T-helper 17 cell (primary cell): ENCODE data around the gene ORAI3. TPM values are rescaled to one million over a fixed set of nuclear protein-coding genes. Genes with fewer than 3 reads are reported as not detected.

ENCODE experiments used
- ATAC-seq: fragments of 150-1000 bp; cut with Tn5 transposase; 2 replicates; pipeline ENCODE4 v1.10.0; 2021; ENCODE audit warnings: mild to moderate bottlenecking, moderate library complexity
- DNase-seq, 3 donors: peaks; one replicate each; pipeline versions ENCODE4 v3.0.0 to v3.0.0-alpha.2; 2020 to 2021
- H3K9me3 ChIP-seq: one replicate; pipeline ENCODE4 v1.7.0; 2013; ENCODE audit warnings: low read length, mild to moderate bottlenecking; ENCODE audit not compliant: control insufficient read depth, poor library complexity, severe bottlenecking
- H3K27ac Mint-ChIP-seq: one replicate; pipeline ENCODE4 v1.8.0; 2022; ENCODE audit warnings: mild to moderate bottlenecking, moderate library complexity, mixed read lengths
- H3K27me3 Mint-ChIP-seq: one replicate; pipeline ENCODE4 v1.8.0; 2022; ENCODE audit warnings: mixed read lengths
- H3K36me3 Mint-ChIP-seq: one replicate; pipeline ENCODE4 v1.8.0; 2022; ENCODE audit warnings: low read depth, mixed read lengths
- H3K4me1 Mint-ChIP-seq: one replicate; pipeline ENCODE4 v1.8.0; 2022; ENCODE audit warnings: mild to moderate bottlenecking, mixed read lengths
- H3K4me3 Mint-ChIP-seq: one replicate; pipeline ENCODE4 v1.8.0; 2022; ENCODE audit warnings: mild to moderate bottlenecking, moderate library complexity, mixed read lengths
- total RNA-seq, 4 donors: library from RNA in 2 of 4; stranded (reverse) in 2 of 4; gene quantifications; one replicate each; pipeline ENCODE4 v1.2.3 and lab custom pipeline; 2022 to 2026

The ORAI3 gene
- total RNA-seq, 2 donors from 2014 or later: 6.4 to 7.5 TPM

DNA sequence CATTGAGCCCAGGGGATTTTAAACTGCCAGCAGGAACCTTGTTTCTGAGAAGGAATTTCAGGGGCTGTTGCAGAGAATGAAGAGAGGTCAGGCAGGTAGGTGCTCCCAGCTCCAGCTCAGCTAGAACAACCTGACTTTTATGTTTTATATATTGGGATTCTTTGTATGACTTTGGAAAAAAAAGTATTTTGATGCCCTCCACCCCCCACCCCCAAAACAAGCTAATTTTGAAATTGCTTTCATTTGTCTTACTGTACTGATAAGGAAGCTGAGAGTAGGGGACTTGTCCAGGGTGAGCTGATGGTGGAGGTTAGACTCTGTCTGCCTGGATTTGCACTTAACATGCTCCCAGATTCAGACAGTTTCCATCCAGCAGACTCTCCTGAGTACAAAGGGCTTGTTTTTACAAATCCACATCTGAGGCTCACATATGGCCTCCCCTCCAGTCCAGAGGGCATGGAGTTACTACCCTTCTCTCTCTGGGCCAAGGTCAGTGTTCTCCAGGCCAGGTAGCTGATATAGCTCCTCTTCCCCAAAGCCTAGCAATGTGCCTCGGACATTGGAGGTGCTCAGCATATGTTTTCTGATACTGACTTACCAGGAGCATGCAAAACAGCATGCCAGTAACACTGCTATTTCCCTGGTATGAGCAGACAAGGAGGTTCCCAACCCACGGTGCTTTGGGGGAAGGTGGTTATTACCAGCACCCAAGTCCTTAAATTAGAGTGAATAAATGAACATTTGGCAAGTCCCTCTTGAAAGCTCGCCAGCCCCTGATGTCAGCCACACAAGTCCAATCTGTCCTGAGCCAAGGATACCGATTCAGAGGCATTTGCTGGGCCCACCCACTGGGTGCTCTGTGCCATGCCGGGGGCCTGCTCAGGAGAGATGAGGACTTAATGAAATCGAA, 50.2 kb downstream of the ORAI3 start:
- no peaks in the 10 kb centered on the region for H3K9me3 ChIP-seq
- no peaks in the 10 kb centered on the region for H3K36me3 Mint-ChIP-seq
- DNase-seq (no peak), ATAC-seq (no peak)
- H3K4me3 Mint-ChIP-seq: no peak overlapping the region
- H3K27ac Mint-ChIP-seq: no peak overlapping the region
- H3K4me1 Mint-ChIP-seq: peaks cover 4% of the 10 kb centered on the region
- H3K27me3 Mint-ChIP-seq: no peaks in the 10 kb centered on the region

GRCh38 chr16:31000671-31001382, 52.0 kb downstream of the ORAI3 start:
- ATAC-seq: no peak
- no peaks in the 10 kb centered on the region for H3K27me3 Mint-ChIP-seq

DNA sequence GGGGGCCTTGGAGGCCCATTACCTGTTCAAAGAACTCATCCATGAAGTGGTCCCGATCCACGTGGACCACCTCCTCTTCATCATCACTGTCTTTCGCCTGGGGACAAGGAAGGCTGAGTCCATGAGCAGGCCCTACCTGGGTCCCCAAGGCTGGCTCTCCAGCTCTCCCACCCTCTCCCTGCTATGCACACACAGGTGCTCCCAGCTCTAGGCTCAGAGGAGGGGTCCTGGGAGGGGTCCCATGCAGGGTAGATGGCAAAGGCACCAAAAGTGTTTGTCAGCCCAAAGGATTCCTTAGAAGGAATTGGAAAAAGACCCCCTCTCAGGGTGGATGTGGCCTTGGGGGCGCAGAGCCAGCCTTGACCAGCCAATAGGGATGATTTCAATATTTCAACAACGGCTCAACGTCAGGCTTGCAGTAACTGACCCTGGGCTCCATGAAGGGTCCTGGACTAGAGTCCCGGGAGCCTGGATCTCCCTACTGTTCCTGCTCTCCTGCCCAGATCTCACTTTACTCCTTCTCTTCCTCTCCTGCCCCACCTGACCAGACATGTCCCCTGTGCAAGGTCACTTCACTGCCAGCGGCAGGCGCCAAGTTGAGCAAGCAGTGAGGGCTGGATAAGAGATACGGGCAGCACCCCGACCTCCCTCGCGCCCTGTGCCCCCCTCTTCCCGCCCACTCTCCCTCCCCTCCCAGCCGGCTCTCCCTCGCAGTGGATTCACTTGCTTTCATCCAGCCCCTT, 52.8 kb downstream of the ORAI3 start:
- Mint-ChIP-seq H3K36me3 (no peaks in the 10 kb centered on the region), H3K27ac (no peak overlapping the region), H3K4me3 (no peak overlapping the region), H3K4me1 (peaks cover 2% of the 10 kb centered on the region), H3K27me3 (no peaks in the 10 kb centered on the region)
- DNase-seq (no peak), ATAC-seq (no peak)
- no peaks in the 10 kb centered on the region for H3K9me3 ChIP-seq

More at GRCh38 chr16:31000671-31001382, 52.0 kb downstream of the ORAI3 start:
- DNase-seq: no peak
- Mint-ChIP-seq H3K36me3 (no peaks in the 10 kb centered on the region), H3K4me1 (peaks cover 4% of the 10 kb centered on the region), H3K4me3 (no peak overlapping the region), H3K27ac (no peak overlapping the region)
- H3K9me3 ChIP-seq: no peaks in the 10 kb centered on the region

GRCh38 chr16:31002250-31002700, 53.4 kb downstream of the ORAI3 start:
- Mint-ChIP-seq H3K27me3 (no peaks in the 10 kb centered on the region), H3K4me1 (peaks cover 2% of the 10 kb centered on the region), H3K27ac (no peak overlapping the region), H3K4me3 (no peak overlapping the region), H3K36me3 (no peaks in the 10 kb centered on the region)
- no peaks in the 10 kb centered on the region for H3K9me3 ChIP-seq
- ATAC-seq (no peak), DNase-seq (no peak)

- Mint-ChIP-seq H3K27me3 (no peaks in the 10 kb centered on the region), H3K4me1 (peaks cover 2% of the 10 kb centered on the region), H3K27ac (peak overlapping the region; percentile 29), H3K36me3 (no peaks in the 10 kb centered on the region), H3K4me3 (no peak overlapping the region)
- ATAC-seq (no peak), DNase-seq (no peak)
- no peaks in the 10 kb centered on the region for H3K9me3 ChIP-seq
Observed at GRCh38 chr16:31002862-31003341, 54.0 kb downstream of the ORAI3 start.

DNA sequence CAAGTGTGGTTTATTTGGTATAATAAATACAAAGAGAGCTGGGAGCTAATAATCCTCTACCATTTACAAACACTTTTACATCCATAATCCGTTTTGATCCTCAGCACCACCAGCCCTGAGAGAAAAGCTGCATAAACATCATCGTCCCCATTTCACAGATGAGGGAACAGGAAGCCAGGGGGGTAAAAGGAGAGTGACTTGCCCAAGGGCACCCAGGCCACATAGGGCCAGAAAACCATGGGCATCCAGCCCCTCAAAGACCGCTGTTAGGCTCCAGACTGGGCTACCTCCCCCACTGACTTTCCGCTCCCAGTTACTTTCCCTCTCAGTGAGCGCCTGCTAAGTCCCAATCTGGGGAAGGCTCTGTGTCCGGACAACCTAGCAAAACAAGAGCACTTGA, 54.9 kb downstream of the ORAI3 start:
- no peaks in the 10 kb centered on the region for H3K9me3 ChIP-seq
- Mint-ChIP-seq H3K27me3 (no peaks in the 10 kb centered on the region), H3K27ac (no peak overlapping the region), H3K4me3 (no peak overlapping the region), H3K4me1 (peaks cover 2% of the 10 kb centered on the region), H3K36me3 (no peaks in the 10 kb centered on the region)
- DNase-seq (no peak), ATAC-seq (no peak)

Other genes starting within 250 kb of the ORAI3 start
- gene SRCAP, start 249.9 kb upstream of the ORAI3 start, total RNA-seq: 10 to 100 TPM; 86.9 to 90.5 TPM
- gene PHKG2, start 200.6 kb upstream of the ORAI3 start, total RNA-seq: 10 to 100 TPM; 31.6 to 38.1 TPM
- gene CFAP119, start 187.0 kb upstream of the ORAI3 start, total RNA-seq: 1 to 10 TPM; 1.1 to 2.0 TPM
- gene RNF40, start 186.7 kb upstream of the ORAI3 start, total RNA-seq: 10 to 100 TPM; 57.8 to 64.5 TPM
- 1 to 10 TPM; 1.4 to 1.5 TPM for gene ZNF629, start 161.9 kb upstream of the ORAI3 start, total RNA-seq
- gene BCL7C, start 55.0 kb upstream of the ORAI3 start, total RNA-seq: 10 to 100 TPM; 22.5 to 22.8 TPM
- under 1 TPM in 1 of 2 donors, not detected in 1; 0.26 TPM for gene CTF1, start 52.5 kb upstream of the ORAI3 start, total RNA-seq
- gene FBXL19, start 25.5 kb upstream of the ORAI3 start, total RNA-seq: 10 to 100 TPM; 12.6 to 13.2 TPM
- 10 to 100 TPM; 31.3 to 45.5 TPM for gene SETD1A, start 8.7 kb downstream of the ORAI3 start, total RNA-seq
- gene HSD3B7, start 36.1 kb downstream of the ORAI3 start, total RNA-seq: under 1 TPM; 0.21 to 0.60 TPM
- gene STX1B, start 61.6 kb downstream of the ORAI3 start, total RNA-seq: under 1 TPM; 0.27 to 0.47 TPM
- 10 to 100 TPM; 72.0 to 72.1 TPM for gene STX4, start 84.5 kb downstream of the ORAI3 start, total RNA-seq
- gene ZNF668, start 125.2 kb downstream of the ORAI3 start, total RNA-seq: 10 to 100 TPM in 1 of 2 donors, 1 to 10 TPM in 1; 9.6 to 12.1 TPM
- 10 to 100 TPM; 17.0 to 21.7 TPM for gene ZNF646, start 125.4 kb downstream of the ORAI3 start, total RNA-seq
- gene PRSS53, start 139.9 kb downstream of the ORAI3 start, total RNA-seq: 1 to 10 TPM; 3.2 to 4.4 TPM
- 10 to 100 TPM; 30.6 to 31.7 TPM for gene VKORC1, start 145.7 kb downstream of the ORAI3 start, total RNA-seq
- gene BCKDK, start 159.3 kb downstream of the ORAI3 start, total RNA-seq: 1 to 10 TPM; 8.5 to 9.9 TPM
- gene KAT8, start 168.6 kb downstream of the ORAI3 start, total RNA-seq: 10 to 100 TPM; 86.7 to 97.6 TPM
- gene PRSS8, start 186.7 kb downstream of the ORAI3 start, total RNA-seq: not detected
- under 1 TPM; 0.10 to 0.47 TPM for gene PRSS36, start 201.0 kb downstream of the ORAI3 start, total RNA-seq
- gene FUS, start 231.1 kb downstream of the ORAI3 start, total RNA-seq: 100 to 1,000 TPM; 910 to 947 TPM